A549 treated with DMSO at 1 μM for 4 hours (cell line): ENCODE results near the gene COL2A1. TPM values are rescaled to one million over a fixed set of nuclear protein-coding genes. Genes with fewer than 3 reads are reported as not detected.

ENCODE experiments used
- total RNA-seq: library from RNA; stranded (reverse); fragments of 200-300 nt; extraction: Qiagen RNA extraction; gene quantifications from 5 replicates; pipeline ENCODE4 v1.2.3, GENCODE V29; 2022; ENCODE audit warnings: low read depth

COL2A1 gene
- total RNA-seq = 0.02 to 0.18 TPM (median 0.08 TPM) in 5 replicates

DNA sequence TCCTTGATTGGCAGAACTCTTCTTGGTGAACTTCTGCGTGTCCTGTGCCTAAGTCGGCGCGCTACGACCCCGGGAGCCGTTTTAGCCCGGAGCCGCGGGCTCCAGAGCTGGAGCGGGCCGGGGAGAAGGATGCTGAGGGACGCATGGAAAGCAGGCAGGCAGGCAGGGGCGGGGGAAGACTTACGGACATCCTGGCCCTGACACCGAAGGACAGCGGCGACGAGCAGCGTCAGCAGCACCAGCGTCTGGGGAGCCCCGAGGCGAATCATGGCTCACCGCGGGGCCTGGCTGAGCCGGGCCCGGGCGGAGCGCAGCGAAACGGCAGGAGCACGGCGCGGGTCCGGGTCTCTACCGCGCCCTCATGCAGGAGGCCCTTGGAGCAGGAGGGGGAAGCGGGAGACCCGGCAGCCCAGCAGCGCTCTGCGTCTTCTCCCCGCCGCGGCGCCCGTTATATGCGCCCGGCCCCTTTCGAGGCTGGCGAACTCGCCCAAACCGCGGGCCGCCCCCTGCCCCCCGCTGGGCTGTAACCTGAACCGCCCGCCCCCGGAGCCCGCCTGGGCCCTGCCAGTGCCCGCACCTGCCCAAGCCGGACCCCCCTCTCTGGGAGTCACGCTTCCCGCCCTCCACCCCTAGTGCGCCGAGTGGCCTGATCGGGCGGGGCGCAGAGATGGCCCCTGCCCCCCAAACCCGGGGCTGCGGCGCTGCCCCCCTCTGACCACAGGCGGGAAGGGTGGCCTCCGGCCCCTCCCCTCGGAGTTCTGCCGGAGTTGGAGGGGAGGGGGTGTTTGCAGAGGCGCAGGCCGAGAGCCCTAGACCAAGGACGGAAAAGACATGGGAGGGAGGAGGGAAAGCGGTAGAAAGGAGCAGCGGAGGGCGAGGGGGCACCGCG, at the start of gene COL2A1:
Gene COL2A1, minus strand, starts transcription at position 424 of the 889 bp plus-strand sequence. Its CDS starts 155 bp downstream, at position 269.

DNA sequence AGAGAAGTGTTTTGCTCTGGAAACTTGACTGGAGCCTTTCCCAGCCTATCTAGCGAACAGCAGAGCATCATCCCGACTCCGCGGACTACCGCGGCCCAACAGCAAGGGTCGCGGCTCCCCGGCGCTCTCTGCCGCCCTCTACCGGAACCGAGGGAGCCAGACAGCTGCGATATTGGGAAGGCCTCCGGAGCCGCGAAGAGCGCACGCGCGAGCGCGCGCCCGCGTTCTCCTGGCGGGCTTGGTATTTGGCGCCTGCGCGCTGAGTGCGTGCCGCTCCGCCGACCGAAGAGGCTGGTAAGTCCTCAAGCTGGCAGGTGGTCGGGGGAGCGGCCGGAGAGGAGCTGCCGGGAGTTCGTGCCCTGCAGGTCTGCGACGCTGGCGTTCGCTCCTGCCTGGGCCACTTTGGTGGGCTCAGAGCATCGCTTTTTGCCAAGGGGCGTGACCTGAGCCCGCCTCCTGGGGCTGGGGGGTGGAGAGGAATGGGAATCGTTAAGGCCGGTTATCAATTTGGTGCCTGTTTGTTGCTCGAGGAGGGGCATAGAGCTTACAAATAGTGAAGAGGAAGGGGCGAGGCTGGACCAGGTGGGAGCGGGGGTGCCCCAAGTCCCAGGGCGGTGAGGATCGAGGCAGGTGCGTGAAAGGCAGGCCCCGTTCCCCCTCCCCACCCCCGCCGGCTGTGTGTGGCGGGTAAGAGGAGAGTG, 40.8 kb downstream of the COL2A1 start, which contains the start of gene TMEM106C:
Gene TMEM106C, plus strand, starts transcription at position 257 of the 701 bp plus-strand sequence. CDS start 641 bp downstream, outside the sequence.

Other genes with a start within 250 kb of the COL2A1 start
- gene RAPGEF3, start 245.6 kb downstream of the COL2A1 start, total RNA-seq = 0.43 to 1.2 TPM (median 0.80 TPM) in 5 replicates
- gene SLC48A1, start 231.2 kb downstream of the COL2A1 start, total RNA-seq = 23.0 to 34.5 TPM (median 30.0 TPM) in 5 replicates
- 40.7 to 51.6 TPM (median 46.7 TPM) in 5 replicates for gene HDAC7, start 184.6 kb downstream of the COL2A1 start, total RNA-seq
- gene VDR, start 99.5 kb downstream of the COL2A1 start, total RNA-seq = 3.5 to 4.6 TPM (median 3.7 TPM) in 5 replicates
- gene TMEM106C, start 40.9 kb downstream of the COL2A1 start, total RNA-seq = 119 to 129 TPM (median 126 TPM) in 5 replicates
- 12.2 to 15.3 TPM (median 14.5 TPM) in 5 replicates for gene SENP1, start 101.6 kb upstream of the COL2A1 start, total RNA-seq
- 25.3 to 31.6 TPM (median 27.7 TPM) in 5 replicates for gene PFKM, start 114.9 kb upstream of the COL2A1 start, total RNA-seq
- 12.2 to 20.4 TPM (median 14.0 TPM) in 5 replicates for gene ASB8, start 153.0 kb upstream of the COL2A1 start, total RNA-seq
- 3.1 to 3.5 TPM (median 3.2 TPM) in 5 replicates for gene CCDC184, start 179.2 kb upstream of the COL2A1 start, total RNA-seq
- not detected in 5 replicates for gene OR10AD1, start 198.8 kb upstream of the COL2A1 start, total RNA-seq